K562 (cell line): ENCODE data around the gene ZPR1. TPM values are rescaled to one million over a fixed set of nuclear protein-coding genes. Genes with fewer than 3 reads are reported as not detected.

ENCODE experiments used
- ARID2 ChIP-seq: fragments of 450-650 bp; IDR thresholded peaks from 2 replicates; pipeline ENCODE4 v1.6.1; 2017; ENCODE audit warnings: antibody characterized with exemption, mild to moderate bottlenecking
- BCLAF1 ChIP-seq, 2 experiments: fragments of 450-650 bp in 1 of 2; IDR thresholded peaks; 2 replicates each; pipeline ENCODE4 v1.6.1; 2011 to 2017; ENCODE audit warnings: low read depth in 2 of 2, antibody characterized with exemption in 1 of 2, borderline replicate concordance in 1 of 2, low read length in 1 of 2, mild to moderate bottlenecking in 1 of 2, mixed read lengths in 1 of 2; ENCODE audit not compliant: control insufficient read depth in 1 of 2
- BRD4 ChIP-seq: fragments of 200-600 bp; sonication (generic); IDR thresholded peaks from 2 replicates; pipeline ENCODE4 v1.6.1; 2017; ENCODE audit warnings: inconsistent platforms
- BRF1 ChIP-seq: IDR thresholded peaks from 3 replicates; pipeline ENCODE4 v1.6.1; 2011; ENCODE audit warnings: borderline replicate concordance, mild to moderate bottlenecking; ENCODE audit not compliant: insufficient read length; ENCODE audit errors: extremely low read depth
- CREBBP ChIP-seq: IDR thresholded peaks from one replicate; pipeline ENCODE4 v1.6.1; 2012; ENCODE audit warnings: low read depth, mild to moderate bottlenecking, control low read depth, inconsistent platforms, low read length
- FOXJ2 ChIP-seq: fragments of 200-800 bp; sonication (Bioruptor generic); IDR thresholded peaks from 2 replicates; pipeline ENCODE4 v1.6.1; 2016; ENCODE audit warnings: missing genetic modification characterization, missing compliant biosample characterization
- GABPB2 ChIP-seq: fragments of 250-450 bp; sonication (Bioruptor Pico); conservative IDR thresholded peaks from 2 replicates; pipeline ENCODE4 v1.5.1; 2021; ENCODE audit warnings: mild to moderate bottlenecking
- HDAC2 ChIP-seq: fragments of 450-650 bp; IDR thresholded peaks from 2 replicates; pipeline ENCODE4 v1.6.1; 2016; ENCODE audit warnings: mild to moderate bottlenecking
- HIVEP1 ChIP-seq: fragments of 250-450 bp; sonication (Bioruptor Pico); IDR thresholded peaks from 2 replicates; pipeline ENCODE4 v1.4.0; 2020; ENCODE audit warnings: mild to moderate bottlenecking
- HMGN3 ChIP-seq: IDR thresholded peaks from 2 replicates; pipeline ENCODE4 v1.6.1; 2011; ENCODE audit warnings: borderline replicate concordance, low read depth, mild to moderate bottlenecking, mixed read lengths, low read length; ENCODE audit not compliant: insufficient read length; ENCODE audit errors: extremely low read depth
- HNRNPUL1 ChIP-seq: fragments of 200-400 bp; formaldehyde crosslinking; IDR thresholded peaks from 2 replicates; pipeline ENCODE4 v1.6.1; 2017; ENCODE audit warnings: low read length
- LEF1 ChIP-seq: fragments of 450-650 bp; IDR thresholded peaks from 2 replicates; pipeline ENCODE4 v1.6.1; 2016; ENCODE audit warnings: mild to moderate bottlenecking
- PRPF4 ChIP-seq: fragments of 200-400 bp; formaldehyde crosslinking; IDR thresholded peaks from one replicate; pipeline ENCODE4 v1.6.1; 2017; ENCODE audit warnings: low read length, low read depth, mild to moderate bottlenecking; ENCODE audit not compliant: insufficient read depth, poor library complexity, severe bottlenecking
- RBM25 ChIP-seq: fragments of 200-400 bp; formaldehyde crosslinking; IDR thresholded peaks from 2 replicates; pipeline ENCODE4 v1.6.1; 2018; ENCODE audit warnings: low read length, low read depth, moderate library complexity; ENCODE audit not compliant: severe bottlenecking
- TBP ChIP-seq: optimal IDR thresholded peaks from 2 replicates; pipeline ENCODE3; 2011; ENCODE audit warnings: low read depth, low read length, improper control_type of control experiment
- TEAD4 ChIP-seq, 2 experiments: sonication (generic) in 1 of 2; formaldehyde crosslinking in 1 of 2; IDR thresholded peaks; 2 replicates each; pipeline versions ENCODE4 v1.6.1 to v1.8.0; 2012 to 2022; ENCODE audit warnings: borderline replicate concordance in 1 of 2, inconsistent platforms in 1 of 2, low read length in 1 of 2, mild to moderate bottlenecking in 1 of 2, missing genetic modification reagents in 1 of 2
- ZBTB9 ChIP-seq: fragments of 450-650 bp; formaldehyde crosslinking; IDR thresholded peaks from 2 replicates; pipeline ENCODE4 v1.4.0; 2020; ENCODE audit warnings: mild to moderate bottlenecking, moderate library complexity
- ZNF76 ChIP-seq: fragments of 250-450 bp; sonication (Bioruptor Pico); IDR thresholded peaks from 2 replicates; pipeline ENCODE4 v1.4.0; 2020; ENCODE audit warnings: mild to moderate bottlenecking, moderate library complexity, borderline replicate concordance
- polyA plus RNA-seq, 8 experiments: library from polyadenylated mRNA; depleted of rRNA in 4 of 8; stranded (reverse) in 5 of 8; unstranded in 3 of 8; fragments of >200 nt; fragmentation: Nextera tagmentation in 2 of 8; fragmentation: Illumina TruSeq in 1 of 8; extraction: Ambion mirVana in 2 of 8; extraction: Trizol in 1 of 8; gene quantifications; 2 replicates each; pipeline versions ENCODE4 v1.2.1 to v1.2.3, GENCODE V29; 2011 to 2014; ENCODE audit warnings: inconsistent platforms in 1 of 8, missing spikeins in 1 of 8
- total RNA-seq, 7 experiments: library from RNA; depleted of rRNA in 6 of 7; stranded (reverse); fragments of >200 nt in 6 of 7; fragmentation: Illumina TruSeq in 2 of 7; extraction: Trizol in 2 of 7; gene quantifications; 2 replicates each; pipeline versions ENCODE4 v1.2.1 to v1.2.3, GENCODE V29; 2011 to 2021; ENCODE audit warnings: low replicate concordance in 1 of 7
- TF ChIP-seq, protein P1 (sequence below): IDR thresholded peaks from 3 replicates; pipeline ENCODE4 v1.6.1; 2011; ENCODE audit warnings: borderline replicate concordance, mild to moderate bottlenecking; ENCODE audit not compliant: insufficient read length, insufficient read depth
- TF ChIP-seq, protein P2 (sequence below): sonication (generic); formaldehyde crosslinking; IDR thresholded peaks from 2 replicates; pipeline ENCODE4 v1.8.1; 2023; ENCODE audit warnings: mild to moderate bottlenecking, missing genetic modification reagents

Gene ZPR1
- total and polyA plus RNA-seq, 9 of the 15 experiments (the other 6 are each of a cell fraction or from before 2014, with no cell fraction given) = 13.0 to 120 (median 83.8) TPM

- no peak for TF ChIP-seq TEAD4 (IDR thresholded peaks at IDR 0.05; ENCODE audit: low read length)
- TF ChIP-seq TEAD4 (CRISPR knock-in tag; IDR thresholded peaks at IDR 0.05; ENCODE audit: borderline replicate concordance) = no peak
- TF ChIP-seq RBM25 = no peak
- TF ChIP-seq HNRNPUL1 = no peak
- no peak for TF ChIP-seq BCLAF1 (IDR thresholded peaks at IDR 0.05; ENCODE audit: borderline replicate concordance in 1 of 2, control insufficient read depth in 1 of 2, low read depth in 2 of 2, low read length in 1 of 2)
- TF ChIP-seq ZBTB9 (CRISPR knock-in tag) = no peak; the same call in 1 of the 2 replicates
- TF ChIP-seq, protein P1, sequence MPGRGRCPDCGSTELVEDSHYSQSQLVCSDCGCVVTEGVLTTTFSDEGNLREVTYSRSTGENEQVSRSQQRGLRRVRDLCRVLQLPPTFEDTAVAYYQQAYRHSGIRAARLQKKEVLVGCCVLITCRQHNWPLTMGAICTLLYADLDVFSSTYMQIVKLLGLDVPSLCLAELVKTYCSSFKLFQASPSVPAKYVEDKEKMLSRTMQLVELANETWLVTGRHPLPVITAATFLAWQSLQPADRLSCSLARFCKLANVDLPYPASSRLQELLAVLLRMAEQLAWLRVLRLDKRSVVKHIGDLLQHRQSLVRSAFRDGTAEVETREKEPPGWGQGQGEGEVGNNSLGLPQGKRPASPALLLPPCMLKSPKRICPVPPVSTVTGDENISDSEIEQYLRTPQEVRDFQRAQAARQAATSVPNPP = no peak
- TF ChIP-seq TBP = peak; percentile 82
- TF ChIP-seq ARID2 = no peak
- TF ChIP-seq ZNF76 (CRISPR knock-in tag) = no peak
- TF ChIP-seq, protein P2, sequence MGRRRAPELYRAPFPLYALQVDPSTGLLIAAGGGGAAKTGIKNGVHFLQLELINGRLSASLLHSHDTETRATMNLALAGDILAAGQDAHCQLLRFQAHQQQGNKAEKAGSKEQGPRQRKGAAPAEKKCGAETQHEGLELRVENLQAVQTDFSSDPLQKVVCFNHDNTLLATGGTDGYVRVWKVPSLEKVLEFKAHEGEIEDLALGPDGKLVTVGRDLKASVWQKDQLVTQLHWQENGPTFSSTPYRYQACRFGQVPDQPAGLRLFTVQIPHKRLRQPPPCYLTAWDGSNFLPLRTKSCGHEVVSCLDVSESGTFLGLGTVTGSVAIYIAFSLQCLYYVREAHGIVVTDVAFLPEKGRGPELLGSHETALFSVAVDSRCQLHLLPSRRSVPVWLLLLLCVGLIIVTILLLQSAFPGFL (CRISPR knock-in tag) = no peak
- no peak; the same call in 1 of the 2 replicates for TF ChIP-seq LEF1
- peak; percentile 49 for TF ChIP-seq PRPF4
- TF ChIP-seq HDAC2 = peak; percentile 25; the same call in 1 of the 2 replicates
- no peak for TF ChIP-seq FOXJ2 (tag)
- no peak for TF ChIP-seq HMGN3
- TF ChIP-seq GABPB2 (CRISPR knock-in tag) = no peak
- TF ChIP-seq BRF1 = no peak
- 0 out of 2 replicates have a peak, but pooled peaks have one; percentile 48 for TF ChIP-seq BRD4
- no peak for TF ChIP-seq CREBBP
- no peak for TF ChIP-seq HIVEP1 (CRISPR knock-in tag)
Observed at GRCh38 chr11:116772443-116773202, 15.2 kb downstream of the ZPR1 start, which contains the start of gene BUD13 (continued).
